Smooth muscle cell (in vitro differentiated cells): ENCODE measurements around the gene NAP1L4. TPM values are rescaled to one million over a fixed set of nuclear protein-coding genes. Genes with fewer than 3 reads are reported as not detected.
A peak's percentile ranks its signal among the peaks of the same experiment; 100 is the strongest.

ENCODE experiments used
- DNase-seq: peaks from one replicate; lab custom pipeline; 2025; ENCODE audit not compliant: unreplicated experiment; lab: John Stamatoyannopoulos, UW
- H2AFZ ChIP-seq: fragments of 200-600 bp; sonication (generic); 2 replicates; pipeline ENCODE4 v1.6.0; 2016; ENCODE audit warnings: antibody characterized with exemption, low read depth, mild to moderate bottlenecking
- H3F3A ChIP-seq: fragments of 200-600 bp; sonication (generic); 2 replicates; pipeline ENCODE4 v1.6.0; 2017; ENCODE audit warnings: antibody characterized with exemption, low read depth
- H3K27ac ChIP-seq: fragments of 200-600 bp; sonication (generic); 2 replicates; pipeline ENCODE4 v1.5.1; 2016; ENCODE audit warnings: low read depth, mild to moderate bottlenecking
- H3K27me3 ChIP-seq: fragments of 200-600 bp; sonication (generic); 2 replicates; pipeline ENCODE4 v1.6.1; 2016; ENCODE audit warnings: low read depth, mild to moderate bottlenecking
- H3K36me3 ChIP-seq: fragments of 200-600 bp; sonication (generic); 2 replicates; pipeline ENCODE4 v1.5.1; 2016; ENCODE audit warnings: low read depth
- H3K4me1 ChIP-seq: fragments of 200-600 bp; sonication (generic); 2 replicates; pipeline ENCODE4 v1.5.1; 2016; ENCODE audit warnings: low read depth
- H3K4me2 ChIP-seq: fragments of 200-600 bp; sonication (generic); 2 replicates; pipeline ENCODE4 v1.6.0; 2016; ENCODE audit warnings: mild to moderate bottlenecking
- H3K4me3 ChIP-seq: fragments of 200-600 bp; sonication (generic); 2 replicates; pipeline ENCODE4 v1.5.1; 2016; ENCODE audit warnings: mild to moderate bottlenecking
- H3K79me2 ChIP-seq: fragments of 200-600 bp; sonication (generic); 2 replicates; pipeline ENCODE4 v1.6.0; 2016; ENCODE audit warnings: low read depth, mild to moderate bottlenecking
- H3K9ac ChIP-seq: fragments of 200-600 bp; sonication (generic); 2 replicates; pipeline ENCODE4 v1.6.0; 2016; ENCODE audit warnings: low read depth
- H3K9me3 ChIP-seq: fragments of 200-600 bp; sonication (generic); replicated peaks from 2 replicates; pipeline ENCODE4 v1.5.1; 2016; ENCODE audit warnings: low read depth
- H4K20me1 ChIP-seq: fragments of 200-600 bp; sonication (generic); 2 replicates; pipeline ENCODE4 v1.6.0; 2016; ENCODE audit warnings: low read depth
- WGBS: methylation state at CpG from one replicate; pipeline ENCODE4 v1.1.7; 2016; ENCODE audit warnings: low lambda C conversion rate; 5-methylcytosine and 5-hydroxymethylcytosine counted together
- polyA plus RNA-seq: library from polyadenylated mRNA; unstranded; fragments of >200 nt; fragmentation: Nextera tagmentation; extraction: Ambion mirVana; gene quantifications from 2 replicates; pipeline ENCODE4 v1.2.1, GENCODE V29; 2016
- total RNA-seq: library from RNA; depleted of rRNA; stranded (reverse); fragments of >200 nt; gene quantifications from 2 replicates; pipeline ENCODE4 v1.2.3, GENCODE V29; 2014
- TF ChIP-seq, protein P1 (sequence below): fragments of 200-600 bp; sonication (generic); IDR thresholded peaks from 2 replicates; pipeline ENCODE4 v1.5.1; 2017; ENCODE audit warnings: borderline replicate concordance, mild to moderate bottlenecking, antibody characterized with exemption; ENCODE audit not compliant: insufficient read depth, poor library complexity, severe bottlenecking

NAP1L4 gene
- total and polyA plus RNA-seq, 2 experiments from 2014 or later = 63.1 to 95.0 TPM

DNA sequence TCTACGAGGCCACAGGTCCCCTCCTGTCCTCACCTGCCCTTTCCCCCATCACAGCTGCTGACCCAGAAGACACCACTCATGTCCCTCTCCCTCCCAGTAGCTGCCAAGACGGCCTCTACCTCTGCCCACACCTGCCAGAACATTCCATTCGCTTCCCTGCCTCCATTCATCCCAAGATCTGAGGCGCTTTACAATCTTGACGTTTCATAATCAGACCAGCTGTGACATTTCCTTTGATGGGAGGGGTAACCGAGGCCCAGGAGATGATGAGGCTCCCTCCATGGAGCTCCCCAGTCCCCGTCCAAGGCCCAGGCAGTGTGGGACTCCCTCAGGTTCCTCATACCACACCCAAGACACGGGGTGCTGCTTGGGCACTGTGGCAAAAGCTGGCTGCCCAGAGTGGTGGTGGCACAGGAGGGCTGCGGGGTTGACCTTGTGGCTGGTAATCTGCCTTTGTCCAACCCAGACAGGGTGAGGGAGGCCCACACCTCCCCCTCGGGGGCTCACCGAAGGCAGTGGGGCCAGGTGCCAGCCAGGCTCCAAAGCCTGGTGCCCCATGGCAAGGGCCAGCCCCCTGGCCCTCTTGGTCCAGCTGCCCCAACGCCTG is 80.2 kb downstream of the NAP1L4 start:
- Histone ChIP-seq H3K27ac (peak overlapping the region; percentile 44), H3K4me1 (peaks cover 13% of the 10 kb centered on the region), H3F3A (no peaks in the 10 kb centered on the region), H3K27me3 (no peaks in the 10 kb centered on the region), H3K9me3 (no peaks in the 10 kb centered on the region), H3K4me3 (no peak overlapping the region), H4K20me1 (no peaks in the 10 kb centered on the region), H3K36me3 (no peaks in the 10 kb centered on the region), H3K9ac (no peak overlapping the region), H3K4me2 (peak overlapping the region; percentile 84), H2AFZ (no peak overlapping the region), H3K79me2 (no peaks in the 10 kb centered on the region)
- TF ChIP-seq, protein P1, sequence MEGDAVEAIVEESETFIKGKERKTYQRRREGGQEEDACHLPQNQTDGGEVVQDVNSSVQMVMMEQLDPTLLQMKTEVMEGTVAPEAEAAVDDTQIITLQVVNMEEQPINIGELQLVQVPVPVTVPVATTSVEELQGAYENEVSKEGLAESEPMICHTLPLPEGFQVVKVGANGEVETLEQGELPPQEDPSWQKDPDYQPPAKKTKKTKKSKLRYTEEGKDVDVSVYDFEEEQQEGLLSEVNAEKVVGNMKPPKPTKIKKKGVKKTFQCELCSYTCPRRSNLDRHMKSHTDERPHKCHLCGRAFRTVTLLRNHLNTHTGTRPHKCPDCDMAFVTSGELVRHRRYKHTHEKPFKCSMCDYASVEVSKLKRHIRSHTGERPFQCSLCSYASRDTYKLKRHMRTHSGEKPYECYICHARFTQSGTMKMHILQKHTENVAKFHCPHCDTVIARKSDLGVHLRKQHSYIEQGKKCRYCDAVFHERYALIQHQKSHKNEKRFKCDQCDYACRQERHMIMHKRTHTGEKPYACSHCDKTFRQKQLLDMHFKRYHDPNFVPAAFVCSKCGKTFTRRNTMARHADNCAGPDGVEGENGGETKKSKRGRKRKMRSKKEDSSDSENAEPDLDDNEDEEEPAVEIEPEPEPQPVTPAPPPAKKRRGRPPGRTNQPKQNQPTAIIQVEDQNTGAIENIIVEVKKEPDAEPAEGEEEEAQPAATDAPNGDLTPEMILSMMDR = no peak
- DNase-seq = no peak
- 81% methylated on average over 12 of the region's 12 CpGs for WGBS

DNA sequence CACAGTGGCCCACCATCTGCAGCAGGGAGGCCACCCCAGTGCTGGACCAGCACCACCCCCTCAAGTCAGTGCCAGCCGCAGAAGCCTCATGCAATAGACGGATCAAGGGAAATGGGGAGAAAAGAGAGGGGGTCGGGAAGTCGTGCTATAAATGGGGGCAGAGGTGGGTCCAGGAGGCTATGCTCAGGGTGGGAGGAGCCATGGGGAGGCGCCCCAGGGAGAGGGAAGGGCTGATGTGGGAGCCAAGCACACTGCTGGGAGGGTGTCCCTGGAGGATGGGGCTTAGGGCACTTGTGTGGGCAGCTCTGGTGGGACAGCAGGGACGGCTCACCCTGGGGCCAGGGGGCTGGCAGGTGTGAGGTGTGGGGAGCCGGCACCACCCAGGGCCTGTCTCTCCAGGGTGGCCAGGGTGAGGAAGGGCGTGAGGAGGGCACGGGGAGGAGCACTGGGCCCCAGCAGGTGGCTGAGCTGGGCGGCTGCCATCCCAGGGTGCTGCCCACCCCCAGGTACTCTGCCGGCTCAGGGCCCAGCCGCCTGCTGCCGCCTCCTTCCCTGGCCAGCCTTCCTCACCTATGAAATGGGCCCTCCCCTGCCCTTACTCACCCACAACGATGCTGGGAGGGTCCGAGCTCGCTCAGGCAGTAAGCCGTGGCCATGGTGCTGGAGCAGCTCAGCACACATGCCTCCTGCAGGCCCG is 80.9 kb downstream of the NAP1L4 start:
- Histone ChIP-seq H3K27ac (no peak overlapping the region), H3F3A (no peaks in the 10 kb centered on the region), H3K27me3 (no peaks in the 10 kb centered on the region), H3K36me3 (no peaks in the 10 kb centered on the region), H3K9me3 (no peaks in the 10 kb centered on the region), H4K20me1 (no peaks in the 10 kb centered on the region), H3K79me2 (no peaks in the 10 kb centered on the region), H3K4me3 (no peak overlapping the region), H3K9ac (no peak overlapping the region), H3K4me2 (no peak overlapping the region), H3K4me1 (peaks cover 13% of the 10 kb centered on the region), H2AFZ (no peak overlapping the region)
- no peak for DNase-seq
- TF ChIP-seq, protein P1 = no peak
- 87% methylated on average over 14 of the region's 18 CpGs for WGBS

DNA sequence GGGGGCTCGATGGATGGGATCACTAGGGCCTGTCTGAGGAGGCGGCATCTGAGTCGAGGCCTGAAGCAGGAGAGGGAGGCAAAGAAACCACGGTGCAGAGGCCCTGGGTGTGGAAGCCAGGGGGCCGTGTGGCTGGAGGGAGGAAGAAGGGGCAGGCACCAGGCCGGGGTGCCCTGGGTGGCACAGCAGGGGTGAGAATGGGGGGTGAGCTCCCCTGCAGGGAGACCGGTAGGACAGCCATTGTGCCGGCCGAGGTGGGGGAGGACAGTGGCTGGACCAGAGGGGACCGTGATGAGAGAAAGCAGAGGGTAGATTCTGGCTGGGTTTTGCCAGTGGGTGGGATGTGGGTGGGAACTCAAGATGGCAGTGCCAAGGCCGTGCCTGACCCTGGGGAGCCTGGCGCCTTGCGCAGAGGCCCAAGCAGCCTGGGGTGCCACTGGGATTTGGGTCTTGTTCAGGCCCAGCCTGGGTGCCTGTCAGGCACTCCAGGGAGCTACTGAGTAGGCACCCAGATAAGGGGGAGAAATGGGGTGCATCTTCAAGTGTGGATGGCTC is 81.7 kb downstream of the NAP1L4 start:
- Histone ChIP-seq H3K4me2 (no peak overlapping the region), H3K9ac (no peak overlapping the region), H3F3A (no peaks in the 10 kb centered on the region), H3K4me1 (peaks cover 13% of the 10 kb centered on the region), H3K27me3 (no peaks in the 10 kb centered on the region), H2AFZ (no peak overlapping the region), H3K79me2 (no peaks in the 10 kb centered on the region), H3K36me3 (no peaks in the 10 kb centered on the region), H3K9me3 (no peaks in the 10 kb centered on the region), H3K4me3 (no peak overlapping the region), H4K20me1 (no peaks in the 10 kb centered on the region), H3K27ac (no peak overlapping the region)
- 91% methylated on average over 13 of the region's 13 CpGs for WGBS
- no peak for DNase-seq
- TF ChIP-seq, protein P1 = no peak
